Motor neuron (in vitro differentiated cells): ENCODE data around the gene KIRREL3. TPM values are rescaled to one million over a fixed set of nuclear protein-coding genes. Genes with fewer than 3 reads are reported as not detected.

Experiments used
- ATAC-seq, 8 experiments: fragments of 200-7000 bp; cut with Tn5 transposase; replicated peaks in 6 of 8; 2 replicates each; pipeline ENCODE4 v1.8.0; 2021; ENCODE audit warnings: mild to moderate bottlenecking in 8 of 8, moderate library complexity in 8 of 8
- H3K27ac ChIP-seq, 2 donors: fragments of 250-450 bp; sonication (Bioruptor Pico); 2 replicates each; pipeline ENCODE4 v1.9.0; 2021; ENCODE audit warnings: antibody characterized with exemption in 2 of 2, mild to moderate bottlenecking in 2 of 2, moderate library complexity in 1 of 2
- H3K4me1 ChIP-seq, 2 donors: fragments of 250-450 bp; sonication (Bioruptor Pico); replicated peaks in 1 of 2; 2 replicates each; pipeline ENCODE4 v1.6.1; 2021; ENCODE audit warnings: antibody characterized with exemption in 2 of 2, mild to moderate bottlenecking in 2 of 2, moderate library complexity in 1 of 2
- H3K4me3 ChIP-seq, 5 donors: fragments of 250-450 bp; sonication (Bioruptor Pico); 2 replicates each; pipeline ENCODE4 v1.9.0; 2021; ENCODE audit warnings: antibody characterized with exemption in 5 of 5, mild to moderate bottlenecking in 5 of 5, moderate library complexity in 4 of 5
- WGBS, 10 experiments: fragments of 450-650 bp; shearing (Covaris generic); methylation state at CpG; one replicate each; pipeline ENCODE4 v1.0.0; 2022; 5-methylcytosine and 5-hydroxymethylcytosine counted together
- in situ Hi-C, 9 experiments: fragments of 400-800 bp; cut with MboI; loops; one replicate each; pipeline ENCODE4 v1.15.0; 2021; ENCODE audit warnings: low sequenced_read_pairs in 9 of 9, low pct_unique_long_range_greater_than_20kb in 2 of 9; ENCODE audit not compliant: unreplicated experiment in 9 of 9
- total RNA-seq, 8 experiments: library from RNA; unstranded; fragments of 300-600 nt; gene quantifications; 2 replicates each; pipeline versions ENCODE4 v1.2.3 to v1.2.4, GENCODE V29; 2022

KIRREL3 gene
- total RNA-seq, 8 experiments from 2014 or later, result 3.2 to 53.1 (median 4.8) TPM

GRCh38 chr11:126639692-126640091, 360.9 kb downstream of the KIRREL3 start:
- Histone ChIP-seq H3K4me1 (peaks cover 15 to 35% of the 10 kb centered on the region in 2 donors), H3K4me3 (no peak overlapping the region), H3K27ac (no peak overlapping the region)
- peak in 1 of 8 experiments; percentile 30 for ATAC-seq
- WGBS, 10 experiments, result 72 to 100% (median 92%) methylated on average over 1 to 3 of the region's 3 CpGs
- in situ Hi-C loops, result no loop called here

DNA sequence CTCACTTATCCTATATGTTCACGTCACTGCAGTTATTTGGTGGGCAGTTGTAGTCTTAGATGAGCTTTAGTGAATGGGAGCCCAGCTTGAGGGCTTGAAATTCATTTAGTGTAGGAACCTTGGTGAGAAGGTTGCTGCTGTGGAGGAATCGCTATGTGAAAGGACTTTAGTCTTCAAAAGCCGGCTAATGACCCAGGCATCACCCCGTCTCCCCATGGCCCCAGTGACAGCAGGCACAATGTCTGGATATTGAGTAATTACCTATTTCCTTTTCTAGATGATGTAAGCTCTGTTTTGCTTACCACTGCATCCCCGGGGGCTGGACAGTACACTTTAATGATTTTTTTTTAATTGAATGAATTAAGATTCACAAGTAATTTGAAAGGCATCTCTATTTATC, 361.9 kb downstream of the KIRREL3 start:
- peaks cover 15 to 40% of the 10 kb centered on the region in 2 donors for H3K4me1 ChIP-seq
- WGBS, 10 experiments, result 32 to 80% (median 41%) methylated on average over 1 to 5 of the region's 5 CpGs; no CpG with 5 or more reads in 4 of the 10 experiments
- no peak overlapping the region for H3K4me3 ChIP-seq
- in situ Hi-C loops, result no loop called here
- ATAC-seq, result peak in 5 of 8 experiments; percentile 63 to 81 (median 69)
- H3K27ac ChIP-seq, result no peak overlapping the region

GRCh38 chr11:126637795-126638175, 362.8 kb downstream of the KIRREL3 start:
- peak in 3 of 8 experiments; percentile 57 to 71 (median 60) for ATAC-seq
- in situ Hi-C loops, result no loop called here
- Histone ChIP-seq H3K4me3 (no peak overlapping the region), H3K4me1 (peaks cover 17 to 49% of the 10 kb centered on the region in 2 donors), H3K27ac (no peak overlapping the region)
- 8 to 83% (median 41%) methylated on average over 1 to 2 of the region's 2 CpGs; no CpG with 5 or more reads in 4 of the 10 experiments for WGBS, 10 experiments

GRCh38 chr11:126636911-126637794, 363.4 kb downstream of the KIRREL3 start:
- Histone ChIP-seq H3K4me1 (peaks cover 17 to 49% of the 10 kb centered on the region in 2 donors), H3K4me3 (no peak overlapping the region), H3K27ac (no peak overlapping the region)
- peak in 7 of 8 experiments; percentile 80 to 94 (median 86) for ATAC-seq
- in situ Hi-C loops, result no loop called here
- 9 to 100% (median 78%) methylated on average over 1 to 5 of the region's 5 CpGs for WGBS, 10 experiments

- no peak for ATAC-seq
- in situ Hi-C loops, result no loop called here
- Histone ChIP-seq H3K27ac (no peak overlapping the region), H3K4me3 (no peak overlapping the region), H3K4me1 (peaks cover 17 to 58% of the 10 kb centered on the region in 2 donors)
- 88 to 100% (median 90%) methylated on average over 1 to 2 of the region's 3 CpGs; no CpG with 5 or more reads in 5 of the 10 experiments for WGBS, 10 experiments
These were observed 365.1 kb downstream of the KIRREL3 start for GRCh38 chr11:126635511-126635910.

- no peak for ATAC-seq
- Histone ChIP-seq H3K4me3 (no peak overlapping the region), H3K27ac (no peak overlapping the region), H3K4me1 (peaks cover 17 to 52% of the 10 kb centered on the region in 2 donors)
- 65 to 100% (median 93%) methylated on average over 1 to 2 of the region's 2 CpGs; no CpG with 5 or more reads in 5 of the 10 experiments for WGBS, 10 experiments
- in situ Hi-C loops, result no loop called here
These were observed 365.6 kb downstream of the KIRREL3 start for GRCh38 chr11:126634963-126635362.

- peak in 3 of 8 experiments; percentile 47 to 62 (median 51) for ATAC-seq
- no peak overlapping the region for H3K4me3 ChIP-seq
- H3K4me1 ChIP-seq, result peaks cover 11 to 46% of the 10 kb centered on the region in 2 donors
- no peak overlapping the region for H3K27ac ChIP-seq
- in situ Hi-C loops, result no loop called here
- WGBS, 10 experiments, result 27 to 100% (median 79%) methylated on average over 1 to 3 of the region's 3 CpGs; no CpG with 5 or more reads in 4 of the 10 experiments
These were observed 367.2 kb downstream of the KIRREL3 start for GRCh38 chr11:126633330-126633729.

DNA sequence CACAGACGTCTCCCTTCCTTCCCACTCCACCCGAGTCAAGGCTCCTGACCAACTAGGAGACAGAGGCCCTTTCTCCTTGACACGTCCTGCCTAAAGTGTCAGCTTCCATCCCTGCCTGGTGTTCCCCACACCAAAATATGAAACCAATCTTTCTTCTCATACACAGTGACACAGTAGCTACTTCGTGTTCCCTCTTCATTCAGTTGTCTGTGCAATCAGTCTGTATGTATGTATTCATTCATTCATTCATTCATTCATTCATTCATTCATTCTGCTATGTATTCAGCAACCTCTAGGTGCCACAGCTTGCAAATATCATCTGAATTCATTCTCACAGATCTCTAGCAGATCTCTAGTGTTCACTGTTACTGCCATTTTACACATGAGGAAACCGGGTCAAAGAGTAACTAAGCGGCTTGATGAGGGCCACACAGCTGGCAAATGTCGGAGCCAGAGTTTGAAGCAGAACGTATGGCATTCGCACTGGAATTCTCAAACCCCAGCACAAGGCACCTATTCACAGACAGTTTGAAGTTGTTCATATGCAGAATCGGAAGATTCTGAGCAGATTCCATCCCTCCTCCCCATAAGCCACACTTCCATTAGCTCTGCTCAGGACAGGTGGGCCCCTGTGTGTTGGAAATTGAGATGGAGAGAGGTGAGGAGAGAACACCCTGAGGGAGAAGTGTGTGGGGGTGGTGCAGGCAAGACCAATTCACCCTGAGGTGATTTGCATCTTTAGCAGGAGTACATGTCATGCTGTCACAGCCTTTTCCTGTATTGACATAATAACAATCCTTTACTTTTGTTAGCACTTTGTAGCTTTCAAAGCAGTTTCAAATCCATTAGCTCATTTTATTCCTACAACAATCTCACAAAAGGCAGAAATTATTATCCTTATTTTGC, 369.4 kb downstream of the KIRREL3 start:
- ATAC-seq, result no peak
- H3K4me3 ChIP-seq, result no peak overlapping the region
- in situ Hi-C loops, result no loop called here
- 74 to 100% (median 89%) methylated on average over 1 to 9 of the region's 10 CpGs; no CpG with 5 or more reads in 2 of the 10 experiments for WGBS, 10 experiments
- no peak overlapping the region for H3K27ac ChIP-seq
- H3K4me1 ChIP-seq, result peaks cover 6 to 31% of the 10 kb centered on the region in 2 donors

DNA sequence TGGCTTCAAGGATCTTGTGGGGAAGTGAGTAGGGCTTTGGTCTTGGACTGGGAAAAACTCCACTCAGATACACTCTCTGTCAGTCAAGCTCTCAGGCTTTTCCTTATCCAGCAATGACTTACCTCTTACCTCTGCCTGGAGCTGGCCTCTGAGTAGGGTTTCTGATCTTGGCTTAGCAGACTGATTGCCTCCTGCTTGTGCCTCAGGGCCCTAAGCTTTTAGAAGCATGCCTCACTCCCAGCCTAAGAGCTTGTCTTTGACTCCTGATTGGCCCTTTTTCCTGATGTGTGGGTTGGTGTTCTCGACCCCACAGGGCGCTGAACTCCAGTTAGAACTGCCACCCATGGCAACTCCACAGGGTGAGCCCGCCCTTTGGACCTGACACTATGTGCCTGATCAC, 370.1 kb downstream of the KIRREL3 start:
- WGBS, 10 experiments, result 81 to 100% (median 92%) methylated on average over 1 to 3 of the region's 3 CpGs; no CpG with 5 or more reads in 6 of the 10 experiments
- no peak for ATAC-seq
- Histone ChIP-seq H3K4me1 (peaks cover 6 to 32% of the 10 kb centered on the region in 2 donors), H3K4me3 (no peak overlapping the region), H3K27ac (no peak overlapping the region)
- in situ Hi-C loops, result no loop called here

DNA sequence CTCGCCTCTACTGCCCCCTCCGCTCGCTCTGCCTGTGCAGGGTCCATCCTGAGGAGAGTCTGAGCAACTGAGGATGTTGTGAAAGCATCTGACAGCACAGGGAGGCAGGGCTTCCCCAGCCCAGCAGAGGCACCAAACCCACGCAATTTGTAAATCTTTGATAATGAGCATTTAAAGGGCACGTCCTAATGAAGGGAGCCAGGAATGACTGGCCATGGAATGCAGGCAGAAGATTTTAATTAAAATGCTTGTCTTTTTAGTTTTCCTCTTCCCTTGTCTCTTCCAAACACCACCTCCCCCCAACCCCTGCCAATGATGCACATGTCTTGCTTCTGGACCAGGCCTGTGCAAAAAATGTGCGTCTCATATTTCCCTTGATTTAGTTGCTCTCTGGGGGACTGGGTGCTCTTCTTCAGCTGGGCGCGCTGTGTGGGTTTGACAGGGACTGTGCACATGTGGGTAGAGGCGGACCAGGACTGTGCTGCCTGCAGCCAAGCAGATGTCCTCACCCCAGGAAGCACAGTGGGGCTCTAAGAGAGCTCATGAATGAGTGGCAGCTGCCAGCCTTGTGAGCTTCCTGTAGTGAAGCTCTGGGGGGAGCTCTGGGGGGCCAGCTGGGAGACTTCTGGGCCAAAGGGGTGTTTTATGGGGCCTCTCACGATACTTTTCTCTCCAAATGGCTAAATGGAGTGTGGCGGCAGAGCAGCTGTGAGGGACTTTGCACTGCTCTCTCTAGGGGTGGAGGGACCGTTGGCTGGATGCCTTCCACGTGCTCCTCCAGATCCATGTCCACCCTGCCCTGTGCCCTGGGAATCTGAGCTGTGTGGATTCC, 371.6 kb downstream of the KIRREL3 start:
- peaks cover 19 to 44% of the 10 kb centered on the region in 2 donors for H3K4me1 ChIP-seq
- peak in 4 of 8 experiments; percentile 25 to 85 (median 78) for ATAC-seq
- H3K27ac ChIP-seq, result no peak overlapping the region
- WGBS, 10 experiments, result 0 to 100% (median 66%) methylated on average over 1 to 9 of the region's 13 CpGs
- no peak overlapping the region for H3K4me3 ChIP-seq
- in situ Hi-C loops, result no loop called here

DNA sequence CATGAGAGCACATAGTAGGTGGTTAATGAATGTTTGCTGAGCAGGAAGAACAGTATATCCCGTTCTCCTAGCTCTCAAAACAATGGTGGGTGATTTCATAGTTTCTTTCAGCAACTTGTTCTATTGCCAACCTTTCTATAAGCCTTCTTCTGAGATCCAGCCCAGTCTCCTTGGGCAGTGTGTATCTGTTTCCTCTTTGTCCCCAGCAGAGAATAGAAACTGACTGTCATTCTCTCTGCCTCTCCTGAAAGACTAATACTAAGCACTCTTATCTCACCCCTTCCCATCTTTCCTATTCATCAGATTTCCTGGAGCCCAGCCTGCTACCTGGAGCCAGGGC, 372.1 kb downstream of the KIRREL3 start:
- no peak for ATAC-seq
- Histone ChIP-seq H3K4me3 (no peak overlapping the region), H3K4me1 (peaks cover 18 to 41% of the 10 kb centered on the region in 2 donors), H3K27ac (no peak overlapping the region)
- 57 to 90% (median 74%) methylated on average over 1 of the region's 1 CpG; no CpG with 5 or more reads in 6 of the 10 experiments for WGBS, 10 experiments
- in situ Hi-C loops, result no loop called here

- in situ Hi-C loops, result no loop called here
- 66 to 93% (median 84%) methylated on average over 3 to 5 of the region's 7 CpGs; no CpG with 5 or more reads in 4 of the 10 experiments for WGBS, 10 experiments
- H3K27ac ChIP-seq, result no peak overlapping the region
- no peak for ATAC-seq
- no peak overlapping the region for H3K4me3 ChIP-seq
- H3K4me1 ChIP-seq, result peaks cover 18 to 35% of the 10 kb centered on the region in 2 donors
These were observed 373.1 kb downstream of the KIRREL3 start for GRCh38 chr11:126627421-126627820.
